HepG2 (cell line): Measurements from ENCODE around the gene TMEM190. TPM values are rescaled to one million over a fixed set of nuclear protein-coding genes. Genes with fewer than 3 reads are reported as not detected.
"Not testable (repeated sequence)": the region's sequence is repeated elsewhere in the genome, so short reads cannot be mapped to it uniquely, and the experiment has no call there.

Experiments
- ATAC-seq: fragments of 200-7000 bp; cut with Tn5 transposase; 3 replicates; pipeline ENCODE4 v1.9.1; 2020; ENCODE audit warnings: mild to moderate bottlenecking, moderate library complexity
- BruUV-seq: library from RNA; stranded (reverse); fragments of 400-500 nt; replicated peaks from 2 replicates; lab custom pipeline; 2021; lab: Mats Ljungman, UMichigan
- CTCF ChIA-PET: fragments of 300-600 bp; formaldehyde crosslinking; extraction: SDS; loops from one replicate; lab custom pipeline; 2021; ENCODE audit warnings: low total read pairs, inconsistent platforms, low intra/inter-chr PET ratio; lab: Yijun Ruan, JAX
- POLR2A ChIA-PET: fragments of 350-600 bp; sonication (Branson Sonifier 250); formaldehyde crosslinking; loops from one replicate; lab custom pipeline; 2020; ENCODE audit warnings: antibody characterized with exemption, inconsistent platforms; lab: Yijun Ruan, JAX
- DNase-seq: peaks from one replicate; pipeline ENCODE4 v3.0.0-alpha.2; 2015; ENCODE audit warnings: low spot score
- FAIRE-seq: peaks from 3 replicates; lab custom pipeline; 2011; peaks lifted over from hg19 to GRCh38; lab: Jason Lieb, UNC
- H2AFZ ChIP-seq: one replicate; pipeline ENCODE4 v1.6.1; 2011; ENCODE audit warnings: low read length, inconsistent platforms
- H3K27ac ChIP-seq: fragments of 300-600 bp; 3 replicates; pipeline ENCODE4 v1.8.0; 2011; ENCODE audit warnings: mixed run types, mild to moderate bottlenecking, mixed read lengths, low read length, inconsistent platforms; ENCODE audit not compliant: insufficient read depth; ENCODE audit errors: extremely low read length
- H3K27me3 ChIP-seq, 2 experiments: fragments of 200-600 bp in 1 of 2; 2 replicates in 1 of 2; 3 replicates in 1 of 2; pipeline versions ENCODE4 v1.6.0 to v1.8.0; 2011; ENCODE audit warnings: low read length in 2 of 2, mild to moderate bottlenecking in 2 of 2, moderate library complexity in 2 of 2, inconsistent platforms in 1 of 2; ENCODE audit not compliant: insufficient read depth in 2 of 2, control insufficient read depth in 1 of 2
- H3K36me3 ChIP-seq, 2 experiments: fragments of 200-600 bp in 1 of 2; replicated peaks in 1 of 2; 2 replicates in 1 of 2; 3 replicates in 1 of 2; pipeline versions ENCODE4 v1.5.1 to v1.8.0; 2011; ENCODE audit warnings: low read length in 2 of 2, inconsistent platforms in 1 of 2; ENCODE audit not compliant: insufficient read depth in 2 of 2, control insufficient read depth in 1 of 2
- H3K4me1 ChIP-seq: 2 replicates; pipeline ENCODE4 v1.5.1; 2012; ENCODE audit warnings: low read length, inconsistent platforms; ENCODE audit not compliant: insufficient read depth
- H3K4me2 ChIP-seq: 2 replicates; pipeline ENCODE4 v1.6.0; 2011; ENCODE audit warnings: low read depth, low read length, inconsistent platforms
- H3K4me3 ChIP-seq, 3 experiments: fragments of 200-600 bp in 1 of 3; sonication (generic), shearing (Covaris generic) in 1 of 3; replicated peaks in 1 of 3; 2 replicates each; pipeline ENCODE4 v1.5.1; 2011 to 2016; ENCODE audit warnings: low read length in 3 of 3, inconsistent platforms in 2 of 3, low read depth in 2 of 3, mild to moderate bottlenecking in 2 of 3, control low read depth in 1 of 3, mixed read lengths in 1 of 3; ENCODE audit not compliant: insufficient read depth in 1 of 3
- H3K79me2 ChIP-seq: one replicate; pipeline ENCODE4 v1.6.1; 2011; ENCODE audit warnings: low read length, inconsistent platforms; ENCODE audit not compliant: insufficient read depth
- H3K9ac ChIP-seq: 2 replicates; pipeline ENCODE4 v1.6.0; 2011; ENCODE audit warnings: mild to moderate bottlenecking, low read depth, low read length, inconsistent platforms; ENCODE audit not compliant: insufficient read depth
- H3K9me3 ChIP-seq: 2 replicates; pipeline ENCODE4 v1.5.1; 2012; ENCODE audit warnings: mild to moderate bottlenecking, low read length
- H4K20me1 ChIP-seq: 2 replicates; pipeline ENCODE4 v1.6.0; 2011; ENCODE audit warnings: inconsistent platforms, mild to moderate bottlenecking, low read length, moderate library complexity; ENCODE audit not compliant: insufficient read depth
- CCAR2 ChIP-seq: fragments of 200-400 bp; formaldehyde crosslinking; optimal IDR thresholded peaks from 2 replicates; pipeline ENCODE3; 2018; ENCODE audit warnings: low read depth, mild to moderate bottlenecking, low read length, moderate library complexity
- DR1 ChIP-seq: sonication (generic); formaldehyde crosslinking; IDR thresholded peaks from 2 replicates; pipeline ENCODE4 v1.8.0; 2021; ENCODE audit warnings: mild to moderate bottlenecking, missing genetic modification reagents, inconsistent platforms
- FOSL2 ChIP-seq: sonication (generic); formaldehyde crosslinking; IDR thresholded peaks from 2 replicates; pipeline ENCODE4 v1.4.0; 2020; ENCODE audit warnings: missing genetic modification reagents
- GFI1 ChIP-seq: sonication (generic); formaldehyde crosslinking; IDR thresholded peaks from 2 replicates; pipeline ENCODE4 v1.5.0; 2020; ENCODE audit warnings: missing genetic modification reagents, mild to moderate bottlenecking, borderline replicate concordance
- NFE2L2 ChIP-seq: fragments of 150-350 bp; IDR thresholded peaks from 2 replicates; pipeline ENCODE4 v1.6.1; 2014; ENCODE audit warnings: low read length
- SP2 ChIP-seq: sonication (generic); formaldehyde crosslinking; IDR thresholded peaks from 2 replicates; pipeline ENCODE4 v1.5.1; 2020; ENCODE audit warnings: mild to moderate bottlenecking, missing genetic modification reagents
- TAF15 ChIP-seq: fragments of 200-400 bp; formaldehyde crosslinking; IDR thresholded peaks from one replicate; pipeline ENCODE4 v1.6.1; 2018; ENCODE audit warnings: mild to moderate bottlenecking, low read depth, low read length; ENCODE audit not compliant: poor library complexity, severe bottlenecking
- ZBTB25 ChIP-seq: IDR thresholded peaks from 2 replicates; pipeline ENCODE4 v1.6.1; 2018; ENCODE audit warnings: missing genetic modification reagents
- ZNF20 ChIP-seq: sonication (generic); formaldehyde crosslinking; IDR thresholded peaks from 2 replicates; pipeline ENCODE4 v1.4.0; 2020; ENCODE audit warnings: mild to moderate bottlenecking, moderate library complexity, missing genetic modification reagents
- ZNF572 ChIP-seq: sonication (generic); formaldehyde crosslinking; IDR thresholded peaks from 2 replicates; pipeline ENCODE4 v1.5.1; 2020; ENCODE audit warnings: mild to moderate bottlenecking, missing genetic modification reagents
- ZNF670 ChIP-seq: sonication (generic); formaldehyde crosslinking; IDR thresholded peaks from 2 replicates; pipeline ENCODE4 v1.8.0; 2022; ENCODE audit warnings: mild to moderate bottlenecking, missing genetic modification reagents, borderline replicate concordance
- ZSCAN20 ChIP-seq: sonication (generic); formaldehyde crosslinking; IDR thresholded peaks from 2 replicates; pipeline ENCODE4 v1.4.0; 2020; ENCODE audit warnings: missing genetic modification reagents, mild to moderate bottlenecking, borderline replicate concordance
- WGBS: methylation state at CpG from one replicate; pipeline ENCODE4 v1.1.6; 2017; ENCODE audit warnings: low lambda C conversion rate; 5-methylcytosine and 5-hydroxymethylcytosine counted together
- in situ Hi-C: cut with HindIII; loops from 2 replicates; pipeline ENCODE4 v1.10.0; 2017; ENCODE audit warnings: low pct_unique_long_range_greater_than_20kb; ENCODE audit not compliant: extremely low pct_ligation_motif_present
- intact Hi-C: fragments of 100-400 bp; cut with micrococcal nuclease; formaldehyde crosslinking; loops from one replicate; pipeline ENCODE4 v1.10.0; 2022; ENCODE audit not compliant: unreplicated experiment
- polyA plus RNA-seq, 8 experiments: library from polyadenylated mRNA; depleted of rRNA in 3 of 8; stranded (reverse) in 7 of 8; unstranded in 1 of 8; fragments of >200 nt; fragmentation: Illumina TruSeq in 4 of 8; extraction: Trizol in 4 of 8; gene quantifications; 2 replicates each; pipeline versions ENCODE4 v1.2.1 to v1.2.3, GENCODE V29; 2011 to 2016; ENCODE audit warnings: low read depth in 4 of 8, missing spikeins in 1 of 8, mixed read lengths in 1 of 8; ENCODE audit not compliant: insufficient read depth in 1 of 8
- total RNA-seq, 5 experiments: library from RNA; depleted of rRNA; stranded (reverse); fragments of >200 nt; fragmentation: Illumina TruSeq; extraction: Trizol; gene quantifications; 2 replicates each; pipeline ENCODE4 v1.2.3, GENCODE V29; 2016; ENCODE audit warnings: low read depth in 1 of 5
- TF ChIP-seq, protein P1 (sequence below): sonication (generic); formaldehyde crosslinking; IDR thresholded peaks from 2 replicates; pipeline ENCODE4 v1.4.0; 2020; ENCODE audit warnings: mild to moderate bottlenecking, missing genetic modification reagents, borderline replicate concordance

The TMEM190 gene
- total and polyA plus RNA-seq, 2 of the 13 experiments (the other 11 are each of a cell fraction or from before 2014, with no cell fraction given) = 0.35 to 0.83 TPM

GRCh38 chr19:55419624-55420236 lies 43.1 kb downstream of the TMEM190 start:
- H4K20me1 ChIP-seq = no peaks in the 10 kb centered on the region
- H3K79me2 ChIP-seq = no peaks in the 10 kb centered on the region
- no peaks in the 10 kb centered on the region for H3K9me3 ChIP-seq
- no peak for TF ChIP-seq NFE2L2
- no peak for TF ChIP-seq CCAR2
- TF ChIP-seq ZSCAN20 (CRISPR knock-in tag) = no peak
- TF ChIP-seq, protein P1, sequence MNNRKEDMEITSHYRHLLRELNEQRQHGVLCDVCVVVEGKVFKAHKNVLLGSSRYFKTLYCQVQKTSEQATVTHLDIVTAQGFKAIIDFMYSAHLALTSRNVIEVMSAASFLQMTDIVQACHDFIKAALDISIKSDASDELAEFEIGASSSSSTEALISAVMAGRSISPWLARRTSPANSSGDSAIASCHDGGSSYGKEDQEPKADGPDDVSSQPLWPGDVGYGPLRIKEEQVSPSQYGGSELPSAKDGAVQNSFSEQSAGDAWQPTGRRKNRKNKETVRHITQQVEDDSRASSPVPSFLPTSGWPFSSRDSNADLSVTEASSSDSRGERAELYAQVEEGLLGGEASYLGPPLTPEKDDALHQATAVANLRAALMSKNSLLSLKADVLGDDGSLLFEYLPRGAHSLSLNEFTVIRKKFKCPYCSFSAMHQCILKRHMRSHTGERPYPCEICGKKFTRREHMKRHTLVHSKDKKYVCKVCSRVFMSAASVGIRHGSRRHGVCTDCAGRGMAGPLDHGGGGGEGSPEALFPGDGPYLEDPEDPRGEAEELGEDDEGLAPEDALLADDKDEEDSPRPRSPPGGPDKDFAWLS (CRISPR knock-in tag) = no peak
- no peak for TF ChIP-seq ZBTB25
- TF ChIP-seq FOSL2 (CRISPR knock-in tag) = no peak
- no peak for TF ChIP-seq ZNF572
- no peak for TF ChIP-seq GFI1 (CRISPR knock-in tag)
- TF ChIP-seq TAF15 = no peak
- TF ChIP-seq SP2 (CRISPR knock-in tag) = no peak
- TF ChIP-seq ZNF20 (CRISPR knock-in tag) = no peak
- no peak for TF ChIP-seq DR1
- TF ChIP-seq ZNF670 (CRISPR knock-in tag) = no peak
- H3K4me3 ChIP-seq = no peak overlapping the region
- intact Hi-C loops (loop anchor here (5.0 kb wide), 1 partner anchor 277 kb away; no protein-coding TSS in a partner anchor), in situ Hi-C loops (loop anchor here (5.0 kb wide), 2 partner anchors 117 to 202 kb away; no protein-coding TSS in a partner anchor)
- POLR2A ChIA-PET = interaction anchor here (1.2 kb wide), 1 partner anchor 12 kb away, joined by 3 read pairs; the partner anchor contains the start of gene UBE2S
- no peak overlapping the region for H3K27ac ChIP-seq
- peaks cover 10% of the 10 kb centered on the region for H3K4me1 ChIP-seq
- no peak for ATAC-seq
- 0% methylated on average over 1 of the region's 5 CpGs for WGBS
- H3K9ac ChIP-seq = no peak overlapping the region
- no TSS peak for BruUV-seq
- no peak for FAIRE-seq
- peaks cover 0 to 17% of the 10 kb centered on the region in 2 experiments; a peak in 1 of 5 replicates for H3K27me3 ChIP-seq
- no peak for DNase-seq
- H3K4me2 ChIP-seq = no peak overlapping the region
- CTCF ChIA-PET = interaction anchor here (2.5 kb wide), 1 partner anchor 207 kb away, joined by 8 read pairs; no protein-coding TSS in a partner anchor
- H2AFZ ChIP-seq = no peak overlapping the region
- H3K36me3 ChIP-seq = no peaks in the 10 kb centered on the region

GRCh38 chr19:55421281-55421680 lies 44.7 kb downstream of the TMEM190 start:
- H3K4me2 ChIP-seq, H3K9me3 ChIP-seq, H3K36me3 ChIP-seq, DNase-seq, H4K20me1 ChIP-seq, H2AFZ ChIP-seq, in situ Hi-C loops, H3K4me1 ChIP-seq, BruUV-seq, H3K4me3 ChIP-seq, CTCF ChIA-PET, H3K79me2 ChIP-seq, intact Hi-C loops, H3K27ac ChIP-seq, ATAC-seq, H3K9ac ChIP-seq: not testable (repeated sequence)
- FAIRE-seq = peak; percentile 23
- WGBS = 29% methylated on average over 3 of the region's 4 CpGs
- H3K27me3 ChIP-seq = peaks cover 0 to 23% of the 10 kb centered on the region in 2 experiments; a peak in 1 of 5 replicates
- POLR2A ChIA-PET = interaction anchor here (0.7 to 1.1 kb wide), 2 partner anchors 82 to 120 kb away, joined by 3 read pairs; no protein-coding TSS in a partner anchor
